Ascending aorta (tissue), 2 donors: Measurements from ENCODE around the gene FAAP24. TPM values are rescaled to one million over a fixed set of nuclear protein-coding genes. Genes with fewer than 3 reads are reported as not detected.
"Not testable (repeated sequence)": the region's sequence is repeated elsewhere in the genome, so short reads cannot be mapped to it uniquely, and the experiment has no call there.

ENCODE experiments used
- DNase-seq, 2 donors: peaks; one replicate each; pipeline ENCODE4 v3.0.0-alpha.2; 2019; ENCODE audit warnings: low spot score in 2 of 2
- H3K27ac ChIP-seq, 2 donors: fragments of 200-600 bp; sonication (generic); one replicate each; pipeline ENCODE4 v1.5.1; 2016 to 2017; ENCODE audit warnings: mild to moderate bottlenecking in 1 of 2
- H3K27me3 ChIP-seq: fragments of 200-600 bp; sonication (generic); one replicate; pipeline ENCODE4 v1.5.1; 2017
- H3K36me3 ChIP-seq, 2 donors: fragments of 200-600 bp; sonication (generic); one replicate each; pipeline ENCODE4 v1.5.1; 2016
- H3K4me1 ChIP-seq, 2 donors: fragments of 200-600 bp; sonication (generic); one replicate each; pipeline ENCODE4 v1.5.1; 2016 to 2017; ENCODE audit warnings: mild to moderate bottlenecking in 1 of 2
- H3K4me3 ChIP-seq, 2 donors: fragments of 200-600 bp; sonication (generic); one replicate each; pipeline ENCODE4 v1.5.1; 2016 to 2017; ENCODE audit warnings: mild to moderate bottlenecking in 1 of 2
- H3K9me3 ChIP-seq, 2 donors: fragments of 200-600 bp; sonication (generic); one replicate each; pipeline ENCODE4 v1.5.1; 2016
- CTCF ChIP-seq, 3 experiments: fragments of 200-600 bp in 2 of 3; fragments of 450-650 bp in 1 of 3; sonication (generic) in 2 of 3; IDR thresholded peaks; one replicate each; pipeline ENCODE4 v1.5.1; 2016 to 2019; ENCODE audit warnings: antibody characterized with exemption in 3 of 3, mild to moderate bottlenecking in 1 of 3, moderate library complexity in 1 of 3
- intact Hi-C: fragments of 100-400 bp; cut with DNase I; formaldehyde crosslinking; loops from one replicate; pipeline ENCODE4 v1.15.1; 2023
- total RNA-seq: library from RNA; depleted of rRNA; stranded (reverse); fragments of >200 nt; gene quantifications from one replicate; pipeline ENCODE4 v1.1.0, GENCODE V29; 2016

Gene FAAP24
- total RNA-seq, 1 donor from 2014 or later: not detected

- no peaks in the 10 kb centered on the region for H3K36me3 ChIP-seq
- intact Hi-C loops: no loop called here
- no peaks in the 10 kb centered on the region for H3K27me3 ChIP-seq
- no peaks in the 10 kb centered on the region for H3K9me3 ChIP-seq
- no peaks in the 10 kb centered on the region for H3K4me1 ChIP-seq
- H3K4me3 ChIP-seq: no peak overlapping the region
- no peak for DNase-seq
- H3K27ac ChIP-seq: no peak overlapping the region
- no peak for TF ChIP-seq CTCF (IDR thresholded peaks at IDR 0.05)
These were observed 33.4 kb downstream of the FAAP24 start for GRCh38 chr19:33005440-33005839.

GRCh38 chr19:33008738-33009137 lies 36.7 kb downstream of the FAAP24 start:
- no peak for DNase-seq
- intact Hi-C loops: no loop called here
- no peaks in the 10 kb centered on the region for H3K4me1 ChIP-seq
- TF ChIP-seq CTCF (IDR thresholded peaks at IDR 0.05): no peak
- no peaks in the 10 kb centered on the region for H3K9me3 ChIP-seq
- no peaks in the 10 kb centered on the region for H3K36me3 ChIP-seq
- no peaks in the 10 kb centered on the region for H3K27me3 ChIP-seq
- H3K4me3 ChIP-seq: no peak overlapping the region
- no peak overlapping the region for H3K27ac ChIP-seq

- H3K27me3 ChIP-seq, intact Hi-C loops, H3K9me3 ChIP-seq, H3K4me1 ChIP-seq, DNase-seq, H3K27ac ChIP-seq, H3K36me3 ChIP-seq, H3K4me3 ChIP-seq: not testable (repeated sequence)
These were observed 38.8 kb downstream of the FAAP24 start for GRCh38 chr19:33010891-33011290.

- H3K27me3 ChIP-seq: no peaks in the 10 kb centered on the region
- H3K4me1 ChIP-seq: no peaks in the 10 kb centered on the region
- intact Hi-C loops: no loop called here
- no peaks in the 10 kb centered on the region for H3K36me3 ChIP-seq
- no peak overlapping the region for H3K4me3 ChIP-seq
- H3K27ac ChIP-seq: no peak overlapping the region
- TF ChIP-seq CTCF (IDR thresholded peaks at IDR 0.05): no peak
- DNase-seq: no peak
- no peaks in the 10 kb centered on the region for H3K9me3 ChIP-seq
These were observed 50.6 kb downstream of the FAAP24 start for GRCh38 chr19:33022472-33023116.

DNA sequence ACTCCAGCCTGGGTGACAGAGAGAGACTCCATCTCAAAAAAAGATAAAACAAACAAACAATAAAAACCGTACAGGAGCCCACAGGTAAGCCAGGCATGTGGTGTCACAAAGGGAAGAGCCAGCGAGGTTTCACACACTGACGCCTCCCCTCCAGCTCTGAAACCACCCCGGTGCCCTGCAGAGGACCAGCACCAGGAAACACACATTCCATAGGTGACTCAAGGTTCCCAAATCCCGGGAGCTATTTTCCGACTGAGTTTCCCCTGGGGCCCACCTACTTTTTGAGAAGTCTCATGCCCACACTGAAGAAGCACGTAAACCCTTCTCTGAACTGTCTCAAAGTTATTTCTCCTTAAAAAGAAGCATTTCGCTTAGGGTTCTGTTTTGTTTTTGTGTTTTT lies 52.4 kb downstream of the FAAP24 start:
- no peak for TF ChIP-seq CTCF (IDR thresholded peaks at IDR 0.05)
- intact Hi-C loops: no loop called here

DNA sequence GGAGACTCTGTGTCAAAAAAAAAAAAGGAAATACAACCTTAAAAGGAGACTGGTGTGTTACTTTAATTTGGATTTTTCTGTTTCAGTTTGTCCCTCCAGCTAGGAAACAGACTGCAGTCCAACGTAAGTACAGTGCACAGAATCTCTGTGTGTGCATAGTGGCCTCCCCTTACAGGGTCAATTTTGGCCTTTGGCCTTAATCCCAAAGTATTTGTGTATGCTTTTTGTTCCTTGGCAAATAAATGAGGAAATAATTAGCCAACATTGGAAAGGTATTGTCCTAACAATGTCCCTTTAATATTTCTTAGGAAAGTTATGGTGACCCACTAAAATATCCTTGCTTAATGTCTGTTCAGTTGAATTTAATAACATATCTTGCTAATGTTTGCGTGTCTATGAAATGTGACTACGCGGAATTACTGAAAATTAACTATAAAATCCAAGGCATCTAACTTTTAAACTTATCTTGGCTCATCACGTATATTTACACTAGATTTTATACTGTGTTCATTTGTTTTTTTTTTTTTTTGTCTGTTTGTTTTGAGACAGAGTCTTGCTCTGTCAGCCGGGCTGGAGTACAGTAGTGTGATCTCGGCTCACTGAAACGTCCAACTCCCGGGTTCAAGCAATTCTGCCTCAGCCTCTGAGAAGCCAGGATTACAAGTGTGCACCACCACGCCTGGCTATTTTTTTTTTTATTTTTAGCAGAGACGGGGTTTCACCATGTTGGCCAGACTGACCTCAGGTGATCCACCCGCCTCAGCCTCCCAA lies 53.6 kb downstream of the FAAP24 start:
- H3K4me1 ChIP-seq, intact Hi-C loops, H3K4me3 ChIP-seq, H3K27me3 ChIP-seq, DNase-seq, H3K9me3 ChIP-seq, H3K27ac ChIP-seq, H3K36me3 ChIP-seq: not testable (repeated sequence)

More for the DNA sequence above, 52.4 kb downstream of the FAAP24 start:
- H3K9me3 ChIP-seq: peaks cover 0 to under 1% of the 10 kb centered on the region in 2 donors
- H3K4me1 ChIP-seq: no peaks in the 10 kb centered on the region
- H3K4me3 ChIP-seq: no peak overlapping the region
- H3K36me3 ChIP-seq: no peaks in the 10 kb centered on the region
- H3K27me3 ChIP-seq: no peaks in the 10 kb centered on the region
- H3K27ac ChIP-seq: no peak overlapping the region
- DNase-seq: no peak

DNA sequence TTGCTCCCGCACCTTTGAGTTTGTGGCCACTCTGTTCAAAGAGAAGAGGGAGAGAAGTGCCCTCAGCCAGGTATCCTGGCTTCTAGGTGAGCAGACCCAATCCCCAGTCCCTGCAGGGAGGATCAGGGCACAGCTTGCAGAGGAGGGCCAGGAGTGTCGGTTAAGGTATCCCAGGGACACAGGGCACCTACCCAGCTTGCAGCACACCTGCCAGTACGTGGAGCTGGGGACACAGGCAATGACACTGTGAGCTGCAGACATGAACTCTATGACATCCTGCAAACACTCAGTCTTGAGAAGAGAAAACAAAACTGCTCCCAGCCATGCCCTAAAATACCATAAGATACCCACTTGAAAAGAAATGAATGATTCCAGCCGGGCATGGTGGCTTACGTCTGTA lies 54.6 kb downstream of the FAAP24 start:
- intact Hi-C loops, H3K4me1 ChIP-seq: not testable (repeated sequence)

More for the DNA sequence above, 54.6 kb downstream of the FAAP24 start:
- H3K36me3 ChIP-seq, H3K27me3 ChIP-seq, H3K27ac ChIP-seq, H3K4me3 ChIP-seq, H3K9me3 ChIP-seq, DNase-seq: not testable (repeated sequence)
